ENCODE measurements around the gene GPC3. TPM values are rescaled to one million over a fixed set of nuclear protein-coding genes. Genes with fewer than 3 reads are reported as not detected.

GPC3 gene
- total and polyA plus RNA-seq, 2 donors (not counting 3 experiments of a cell fraction or from before 2014, with no cell fraction given) = not detected

DNA sequence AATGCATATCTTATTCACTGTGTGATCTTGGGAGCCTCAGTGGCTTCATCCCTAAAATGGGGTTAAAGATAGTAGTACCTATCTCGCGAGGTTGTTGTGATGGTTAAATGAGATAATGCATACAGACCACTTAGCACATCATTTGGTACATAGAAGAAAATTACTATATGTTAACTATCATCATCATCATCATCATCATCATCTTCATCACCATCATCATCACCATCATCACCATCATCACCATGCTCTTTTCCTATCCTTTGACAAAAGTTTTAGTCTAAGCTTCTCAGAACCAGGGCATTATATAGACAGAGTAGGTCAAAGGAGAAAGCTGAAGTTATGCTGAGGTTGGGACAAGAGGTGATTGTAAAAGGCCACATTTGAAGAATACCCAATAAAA lies 145.0 kb downstream of the GPC3 start:
- Histone ChIP-seq H4K20me1 (replicated peaks; ENCODE audit: control insufficient read depth, extremely low read depth, insufficient read depth, low read length) (no peaks in the 10 kb centered on the region), H3K27me3 (ENCODE audit: control insufficient read depth in 2 of 2, insufficient read depth in 2 of 2, low read length in 2 of 2) (no peaks in the 10 kb centered on the region), H2AFZ (ENCODE audit: low read depth, low read length) (no peak overlapping the region), H3K36me3 (ENCODE audit: control insufficient read depth in 2 of 2, extremely low read depth in 1 of 2, insufficient read depth in 2 of 2, low read length in 2 of 2) (no peaks in the 10 kb centered on the region), H3K9me3 (replicated peaks; ENCODE audit: control insufficient read depth, insufficient read depth, low read length) (no peaks in the 10 kb centered on the region), H3K4me2 (ENCODE audit: insufficient read depth, low read length) (no peak overlapping the region), H3K9me1 (replicated peaks; ENCODE audit: control insufficient read depth, extremely low read depth, insufficient read depth, low read length) (no peaks in the 10 kb centered on the region), H3K4me1 (ENCODE audit: control insufficient read depth, extremely low read depth, insufficient read depth, low read length) (no peaks in the 10 kb centered on the region), H3K9ac (replicated peaks; ENCODE audit: extremely low read depth, insufficient read depth, low read length) (no peak overlapping the region), H3K4me3 (replicated peaks in 1 of 3; ENCODE audit: insufficient read depth in 1 of 3, low read depth in 1 of 3, low read length in 3 of 3) (no peak overlapping the region), H3K27ac (ENCODE audit: insufficient read depth, low read depth, low read length) (no peak overlapping the region), H3K79me2 (ENCODE audit: control insufficient read depth, insufficient read depth, low read length) (no peaks in the 10 kb centered on the region)
- dilution Hi-C loops (cut with MboI; ENCODE audit: extremely low pct_ligation_motif_present, low sequenced_read_pairs) = no loop called here
- BruUV-seq (replicated peaks) = no TSS peak
- DNase-seq (ENCODE audit: low read depth, low spot score) = no peak
- ChIA-PET POLR2A (no interaction called here), CTCF (interaction anchor here (0.8 to 1.5 kb wide), 3 partner anchors 28 to 143 kb away, joined by 3 to 4 read pairs (median 4); no protein-coding TSS in a partner anchor)
- TF ChIP-seq GATA2 (IDR thresholded peaks at IDR 0.05; ENCODE audit: insufficient read depth, insufficient read length, low read depth, low read length) = no peak
- no peak for TF ChIP-seq POLR2AphosphoS5 (IDR thresholded peaks at IDR 0.05; ENCODE audit: insufficient read depth, low read depth, low read length)
- TF ChIP-seq, protein P1, sequence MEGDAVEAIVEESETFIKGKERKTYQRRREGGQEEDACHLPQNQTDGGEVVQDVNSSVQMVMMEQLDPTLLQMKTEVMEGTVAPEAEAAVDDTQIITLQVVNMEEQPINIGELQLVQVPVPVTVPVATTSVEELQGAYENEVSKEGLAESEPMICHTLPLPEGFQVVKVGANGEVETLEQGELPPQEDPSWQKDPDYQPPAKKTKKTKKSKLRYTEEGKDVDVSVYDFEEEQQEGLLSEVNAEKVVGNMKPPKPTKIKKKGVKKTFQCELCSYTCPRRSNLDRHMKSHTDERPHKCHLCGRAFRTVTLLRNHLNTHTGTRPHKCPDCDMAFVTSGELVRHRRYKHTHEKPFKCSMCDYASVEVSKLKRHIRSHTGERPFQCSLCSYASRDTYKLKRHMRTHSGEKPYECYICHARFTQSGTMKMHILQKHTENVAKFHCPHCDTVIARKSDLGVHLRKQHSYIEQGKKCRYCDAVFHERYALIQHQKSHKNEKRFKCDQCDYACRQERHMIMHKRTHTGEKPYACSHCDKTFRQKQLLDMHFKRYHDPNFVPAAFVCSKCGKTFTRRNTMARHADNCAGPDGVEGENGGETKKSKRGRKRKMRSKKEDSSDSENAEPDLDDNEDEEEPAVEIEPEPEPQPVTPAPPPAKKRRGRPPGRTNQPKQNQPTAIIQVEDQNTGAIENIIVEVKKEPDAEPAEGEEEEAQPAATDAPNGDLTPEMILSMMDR (IDR thresholded peaks at IDR 0.05; ENCODE audit: extremely low read depth in 1 of 2, insufficient read depth in 1 of 2, low read depth in 1 of 2, low read length in 2 of 2) = no peak
- TF ChIP-seq FOS (IDR thresholded peaks at IDR 0.05; ENCODE audit: borderline replicate concordance, insufficient read depth, low read length) = no peak
- TF ChIP-seq EZH2 (IDR thresholded peaks at IDR 0.05; ENCODE audit: borderline replicate concordance, low read depth, low read length, severe bottlenecking) = no peak
- no peak for TF ChIP-seq JUN (IDR thresholded peaks at IDR 0.05; ENCODE audit: borderline replicate concordance, insufficient read depth, insufficient read length, low read depth)
- no peak for TF ChIP-seq MYC (IDR thresholded peaks at IDR 0.05; ENCODE audit: low read depth, low read length)
- no peak for TF ChIP-seq POLR2A (IDR thresholded peaks at IDR 0.05; ENCODE audit: low read depth, low read length)
- TF ChIP-seq, protein P2, sequence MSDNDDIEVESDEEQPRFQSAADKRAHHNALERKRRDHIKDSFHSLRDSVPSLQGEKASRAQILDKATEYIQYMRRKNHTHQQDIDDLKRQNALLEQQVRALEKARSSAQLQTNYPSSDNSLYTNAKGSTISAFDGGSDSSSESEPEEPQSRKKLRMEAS (IDR thresholded peaks at IDR 0.05; ENCODE audit: insufficient read depth, insufficient read length) = no peak
- no peak for FAIRE-seq
- intact Hi-C loops (cut with micrococcal nuclease) = no loop called here
